Gastrocnemius medialis (tissue), 4 donors: Measurements from ENCODE around the gene SULT1A1.

Experiments
- CTCF ChIP-seq, 5 experiments: fragments of 450-650 bp in 3 of 5; fragments of 200-600 bp in 2 of 5; sonication (generic) in 2 of 5; IDR thresholded peaks in 4 of 5; conservative IDR thresholded peaks in 1 of 5; 1 replicate in 4 of 5; 2 replicates in 1 of 5; pipeline ENCODE4 v1.5.1; 2016 to 2019; ENCODE audit warnings: antibody characterized with exemption in 5 of 5, mild to moderate bottlenecking in 3 of 5, moderate library complexity in 3 of 5
- POLR2A ChIP-seq, 2 donors: fragments of 450-650 bp; IDR thresholded peaks; one replicate each; pipeline ENCODE4 v1.6.1; 2017; ENCODE audit warnings: antibody characterized with exemption in 2 of 2, mild to moderate bottlenecking in 2 of 2, moderate library complexity in 2 of 2

- TF ChIP-seq CTCF (IDR thresholded peaks at IDR 0.05 in 4 of 5, conservative IDR thresholded peaks at IDR 0.05 in 1 of 5), result no peak
- TF ChIP-seq POLR2A (IDR thresholded peaks at IDR 0.05), result no peak
Observed at GRCh38 chr16:28569021-28569420, 40.8 kb downstream of the SULT1A1 start.
